ENCODE data around the gene NECTIN2. TPM values are rescaled to one million over a fixed set of nuclear protein-coding genes. Genes with fewer than 3 reads are reported as not detected.
A peak's percentile ranks its signal among the peaks of the same experiment; 100 is the strongest.
"Not testable (repeated sequence)": the region's sequence is repeated elsewhere in the genome, so short reads cannot be mapped to it uniquely, and the experiment has no call there.

The NECTIN2 gene
- total RNA-seq, 2 donors from 2014 or later = 54.0 to 94.1 TPM

GRCh38 chr19:44924243-44924725 lies 78.2 kb downstream of the NECTIN2 start:
- ATAC-seq (no peak), DNase-seq (no peak)
- intact Hi-C loops (cut with DNase I) = no loop called here

- ATAC-seq = peak; percentile 74 to 86
- intact Hi-C loops (cut with DNase I) = no loop called here
- DNase-seq = peak; percentile 84
Observed at GRCh38 chr19:44925114-44925891, 79.2 kb downstream of the NECTIN2 start.

- peak; percentile 4 to 6 for ATAC-seq
- DNase-seq; intact Hi-C loops (cut with DNase I): not testable (repeated sequence)
Observed at GRCh38 chr19:44926245-44927077, 80.4 kb downstream of the NECTIN2 start.

DNA sequence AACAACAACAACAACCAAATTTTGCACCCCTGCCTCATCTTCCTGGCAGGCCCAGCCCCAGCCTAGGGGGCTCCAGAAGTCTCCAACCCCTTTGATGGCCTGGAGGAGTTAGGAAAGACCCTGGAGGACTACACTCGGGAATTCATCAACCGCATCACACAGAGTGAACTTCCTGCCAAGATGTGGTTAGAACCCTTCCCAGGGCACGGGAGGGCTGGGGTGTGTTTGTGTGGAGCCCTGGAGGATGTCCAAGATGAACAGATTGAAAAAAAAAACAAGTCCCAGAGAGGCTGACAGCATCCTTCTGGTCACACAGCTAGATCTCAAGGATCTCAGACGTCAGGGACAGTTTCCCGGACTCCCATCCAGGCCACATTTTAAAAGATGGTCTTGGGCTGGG lies 81.6 kb downstream of the NECTIN2 start:
- ATAC-seq = no peak
- no peak for DNase-seq
- intact Hi-C loops (cut with DNase I) = no loop called here

DNA sequence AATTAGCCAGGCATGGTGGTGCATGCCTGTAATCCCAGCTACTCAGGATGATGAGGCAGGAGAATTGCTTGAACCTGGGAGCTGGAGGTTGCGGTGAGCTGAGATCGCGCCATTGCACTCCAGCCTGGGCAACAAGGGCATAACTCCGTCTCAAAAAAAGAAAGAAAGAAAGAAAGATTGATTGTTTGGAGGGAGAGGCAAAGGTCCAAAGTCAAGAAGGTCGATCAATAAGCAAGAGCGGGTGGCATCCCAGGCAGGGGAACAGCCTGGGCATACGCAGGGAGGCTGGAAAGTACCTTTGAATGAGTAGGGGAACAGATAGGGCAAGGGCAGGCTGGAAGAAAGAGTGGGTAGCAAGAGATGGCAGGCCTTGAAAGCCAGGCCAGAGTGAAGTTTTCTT lies 84.0 kb downstream of the NECTIN2 start:
- intact Hi-C loops (cut with DNase I) = no loop called here
- ATAC-seq (no peak), DNase-seq (no peak)

DNA sequence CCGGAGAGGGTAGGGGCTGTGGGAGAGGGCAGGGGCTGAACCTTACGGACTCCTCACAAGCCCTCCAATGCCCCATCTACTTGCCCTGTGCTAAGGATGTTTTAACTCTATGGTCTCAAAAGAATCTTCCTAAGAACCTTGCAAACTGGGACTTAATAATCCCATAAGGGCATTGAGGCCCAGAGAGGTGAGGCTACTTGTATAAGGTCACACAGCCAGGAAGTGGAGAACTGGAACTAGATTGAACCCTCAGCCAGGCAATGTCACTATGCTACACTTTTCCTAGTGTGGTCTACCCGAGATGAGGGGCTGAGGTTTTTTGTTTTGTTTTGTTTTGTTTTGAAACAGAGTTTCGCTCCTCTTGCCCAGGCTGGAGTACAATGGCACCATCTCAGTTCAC lies 85.4 kb downstream of the NECTIN2 start:
- DNase-seq (no peak), ATAC-seq (no peak)
- intact Hi-C loops (cut with DNase I) = no loop called here

Other genes with a start within 250 kb of the NECTIN2 start
- not detected for gene IGSF23, start 232.7 kb upstream of the NECTIN2 start, total RNA-seq
- 10 to 100 TPM; 27.5 to 64.7 TPM for gene PVR, start 202.4 kb upstream of the NECTIN2 start, total RNA-seq
- 1 to 10 TPM; 2.4 to 6.2 TPM for gene CEACAM19, start 174.8 kb upstream of the NECTIN2 start, total RNA-seq
- not detected for gene CEACAM16, start 147.1 kb upstream of the NECTIN2 start, total RNA-seq
- gene BCL3, start 97.6 kb upstream of the NECTIN2 start, total RNA-seq = 10 to 100 TPM; 22.6 to 65.0 TPM
- gene CBLC, start 68.4 kb upstream of the NECTIN2 start, total RNA-seq = not detected
- gene BCAM, start 37.2 kb upstream of the NECTIN2 start, total RNA-seq = 10 to 100 TPM; 76.4 to 76.9 TPM
- gene TOMM40, start 45.0 kb downstream of the NECTIN2 start, total RNA-seq = 10 to 100 TPM; 43.0 to 63.1 TPM
- gene APOE, start 59.5 kb downstream of the NECTIN2 start, total RNA-seq = 10 to 100 TPM; 43.5 to 67.4 TPM
- gene APOC1, start 68.3 kb downstream of the NECTIN2 start, total RNA-seq = 1 to 10 TPM; 2.7 to 4.6 TPM
- gene APOC4, start 95.9 kb downstream of the NECTIN2 start, total RNA-seq = not detected
- gene APOC2, start 99.8 kb downstream of the NECTIN2 start, total RNA-seq = not detected
- 100 to 1,000 TPM in 1 of 2 donors, 10 to 100 TPM in 1; 90.7 to 107 TPM for gene CLPTM1, start 109.1 kb downstream of the NECTIN2 start, total RNA-seq
- gene RELB, start 155.2 kb downstream of the NECTIN2 start, total RNA-seq = 10 to 100 TPM in 1 of 2 donors, 1 to 10 TPM in 1; 4.4 to 10.7 TPM
- 10 to 100 TPM; 34.0 to 47.7 TPM for gene CLASRP, start 192.7 kb downstream of the NECTIN2 start, total RNA-seq
- gene ZNF296, start 230.2 kb downstream of the NECTIN2 start, total RNA-seq = under 1 TPM; 0.44 to 0.73 TPM
- gene GEMIN7, start 233.0 kb downstream of the NECTIN2 start, total RNA-seq = 10 to 100 TPM; 13.9 to 14.1 TPM
- gene PPP1R37, start 246.9 kb downstream of the NECTIN2 start, total RNA-seq = 10 to 100 TPM; 19.4 to 21.4 TPM